GM21786 (cell line): ENCODE data around the gene MCUB.
"Not testable (repeated sequence)": the region's sequence is repeated elsewhere in the genome, so short reads cannot be mapped to it uniquely, and the experiment has no call there.

Experiments used
- ATAC-seq: cut with Tn5 transposase; IDR thresholded peaks from one replicate; pipeline ENCODE4 v1.9.1; 2021; ENCODE audit not compliant: unreplicated experiment

The MCUB gene

DNA sequence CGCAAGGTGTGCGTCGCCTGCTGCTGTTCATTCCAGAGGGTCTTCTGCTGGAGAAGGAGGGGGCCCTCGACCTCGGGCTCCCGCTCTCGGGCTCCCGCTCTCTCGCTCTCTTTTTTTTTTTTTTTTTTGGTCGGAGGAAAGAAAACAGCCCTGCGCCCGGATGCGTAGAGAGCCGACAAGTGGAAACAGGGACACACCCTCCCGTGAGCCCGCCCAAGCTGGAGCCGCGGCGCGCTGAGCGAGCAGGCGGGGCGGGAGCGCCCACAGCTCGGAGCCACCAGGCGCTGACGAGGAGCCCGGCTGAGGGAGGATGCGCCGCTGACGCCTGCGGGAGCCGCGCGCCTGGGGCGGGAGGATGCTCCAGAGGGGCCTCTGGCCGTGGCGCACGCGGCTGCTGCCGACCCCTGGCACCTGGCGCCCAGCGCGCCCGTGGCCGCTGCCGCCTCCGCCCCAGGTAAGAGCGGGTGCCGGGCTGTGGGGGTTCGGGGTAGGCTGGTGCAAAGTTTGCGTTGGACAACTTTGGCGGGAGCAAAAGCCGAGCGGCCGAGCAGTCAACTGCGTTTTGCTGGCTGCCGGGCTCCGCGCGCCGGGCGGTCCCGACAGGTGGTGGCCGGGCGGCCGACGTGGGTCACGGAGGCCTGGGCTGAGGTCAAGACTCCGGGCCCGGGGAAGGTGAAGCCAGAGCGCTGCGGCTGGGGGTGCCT is at the start of gene MCUB:
Gene MCUB (plus strand): TSS at position 264 of the 704 bp plus-strand sequence. CDS start 92 bp downstream, at position 356.
- peak; percentile 88 for ATAC-seq

DNA sequence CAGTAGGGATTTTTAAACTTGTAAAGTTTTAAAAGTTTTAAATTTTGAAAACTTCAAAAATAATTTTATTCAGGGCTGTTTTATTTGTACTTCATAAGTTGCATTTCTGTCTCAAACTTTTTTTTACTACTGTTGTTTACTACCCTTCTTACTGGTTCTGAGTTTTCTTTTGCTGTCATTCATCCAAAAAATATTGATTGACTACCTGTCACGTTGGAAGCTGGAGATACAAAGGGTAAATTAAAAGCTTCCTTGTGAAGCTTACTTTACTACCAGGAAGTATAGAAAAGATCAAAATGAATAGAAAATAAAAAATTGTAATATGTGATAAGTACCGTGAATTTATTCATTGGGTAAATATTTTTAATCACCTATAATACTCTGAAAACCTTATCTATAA is 49.4 kb upstream of the MCUB start:
- no peak for ATAC-seq

DNA sequence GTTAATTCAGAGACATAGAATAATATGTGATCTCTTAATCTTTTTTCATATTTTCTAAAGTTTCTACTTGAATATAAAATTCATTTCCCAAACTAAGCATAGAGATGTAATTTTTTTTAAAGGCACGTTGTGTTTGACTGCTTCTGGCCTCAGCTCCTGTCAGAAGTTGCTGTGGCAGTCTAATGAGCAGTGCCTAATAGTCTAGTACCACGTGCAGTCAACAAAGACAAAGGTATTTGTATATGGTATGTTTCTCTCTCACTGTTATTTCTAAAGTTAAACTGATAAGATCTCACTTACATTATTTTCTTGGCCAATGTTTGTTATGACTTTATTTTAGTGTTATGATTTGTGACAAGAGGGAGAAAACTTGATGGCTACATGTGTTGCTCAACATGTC is 48.6 kb upstream of the MCUB start:
- no peak for ATAC-seq

- not testable (repeated sequence) for ATAC-seq
These were observed 46.7 kb upstream of the MCUB start for GRCh38 chr4:109513368-109513767.

DNA sequence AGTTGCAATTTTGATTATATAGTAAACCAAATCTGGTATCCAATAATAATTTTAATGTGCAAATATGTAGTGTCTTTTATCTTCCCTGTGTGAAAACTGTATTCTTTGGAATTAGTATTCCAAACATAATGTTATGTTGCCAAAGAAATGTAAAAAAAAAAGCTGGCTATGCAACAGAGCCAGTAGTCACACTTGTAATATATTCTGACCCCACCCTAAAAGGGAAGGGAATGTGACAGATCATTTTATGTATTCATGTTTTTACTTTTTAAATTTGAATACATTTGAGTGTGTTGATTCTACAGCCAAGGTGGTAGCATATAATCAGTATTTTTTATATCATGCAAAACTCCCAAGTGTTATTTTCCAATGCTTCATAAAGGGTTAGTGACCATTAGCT is 27.9 kb upstream of the MCUB start:
- no peak for ATAC-seq

DNA sequence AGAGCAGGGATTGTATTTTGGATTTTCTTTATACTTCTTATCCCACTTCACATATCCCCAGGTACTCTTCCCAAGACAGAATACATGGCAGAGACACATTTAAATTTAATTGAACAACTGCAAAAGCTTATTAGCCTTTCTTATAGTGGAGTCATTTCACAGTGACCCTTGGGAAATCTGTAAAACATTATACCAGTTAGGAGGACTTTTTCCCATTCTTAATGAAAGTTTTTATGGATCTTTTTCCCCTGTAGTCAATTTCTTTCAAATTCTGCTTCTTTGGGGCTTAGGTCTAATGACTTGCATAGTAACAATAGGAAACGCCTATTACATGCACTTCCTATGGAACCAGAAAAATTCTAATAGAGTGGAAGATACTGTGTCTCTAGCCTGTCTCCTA is 14.6 kb upstream of the MCUB start:
- ATAC-seq: no peak

GRCh38 chr4:109547394-109547793 is 12.7 kb upstream of the MCUB start:
- ATAC-seq: no peak

DNA sequence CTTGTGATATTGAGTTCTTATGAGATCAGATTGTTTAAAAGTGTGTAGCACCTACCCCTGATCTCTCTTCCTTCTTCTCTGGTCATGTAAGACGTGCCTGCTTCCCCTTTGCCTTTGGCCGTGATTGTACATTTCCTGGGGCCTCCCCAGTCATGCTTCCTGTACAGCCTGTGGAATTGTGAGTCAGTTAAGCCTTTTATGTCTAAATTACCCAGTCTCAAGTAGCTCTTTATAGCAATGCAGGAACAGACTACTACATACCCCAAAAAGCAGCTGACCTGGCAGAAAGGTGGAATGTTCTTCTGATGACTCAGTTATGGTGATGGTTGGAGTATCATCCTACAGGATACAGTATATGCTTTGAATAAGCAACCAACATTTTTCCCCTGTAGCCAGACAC is 11.4 kb upstream of the MCUB start:
- no peak for ATAC-seq

DNA sequence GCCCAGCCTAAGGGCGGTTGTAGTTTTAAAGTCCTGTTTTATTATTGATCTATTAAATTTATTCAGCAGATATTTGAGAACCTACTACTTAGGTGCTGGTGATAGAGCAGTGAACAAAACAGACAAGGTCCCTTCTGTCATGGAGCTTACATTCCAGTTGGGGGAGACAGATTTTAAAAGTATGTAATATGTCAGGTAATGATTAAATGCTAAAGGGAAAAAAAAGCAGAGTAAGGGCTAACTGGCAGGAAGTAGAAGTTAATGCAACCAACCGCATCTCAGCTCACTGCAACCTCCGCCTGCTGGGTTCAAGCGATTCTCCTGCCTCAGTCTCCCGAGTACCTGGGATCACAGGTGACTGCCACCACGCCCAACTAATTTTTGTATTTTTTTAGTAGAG is 7.8 kb upstream of the MCUB start:
- ATAC-seq: no peak

DNA sequence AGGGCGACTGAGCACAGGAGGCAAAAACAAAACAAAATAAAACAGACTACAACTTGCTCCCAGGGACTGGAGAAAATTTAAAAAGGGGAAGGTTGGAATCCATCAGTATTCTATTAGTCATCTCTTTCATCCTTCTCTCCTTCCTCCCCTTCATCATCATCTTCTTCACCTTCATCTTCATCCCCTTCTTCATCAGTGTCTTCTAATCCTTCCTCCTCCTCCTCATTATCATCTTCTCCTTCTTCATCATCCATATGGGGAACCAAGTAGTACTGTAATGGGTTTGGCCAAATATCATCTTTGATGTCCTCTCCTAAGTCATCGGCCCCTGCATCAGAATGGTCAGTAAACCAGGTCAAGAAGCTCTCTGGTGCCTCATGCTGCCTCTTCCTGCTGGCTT is 6.9 kb upstream of the MCUB start:
- no peak for ATAC-seq

- no peak for ATAC-seq
These were observed 5.1 kb upstream of the MCUB start for GRCh38 chr4:109554971-109555370.

DNA sequence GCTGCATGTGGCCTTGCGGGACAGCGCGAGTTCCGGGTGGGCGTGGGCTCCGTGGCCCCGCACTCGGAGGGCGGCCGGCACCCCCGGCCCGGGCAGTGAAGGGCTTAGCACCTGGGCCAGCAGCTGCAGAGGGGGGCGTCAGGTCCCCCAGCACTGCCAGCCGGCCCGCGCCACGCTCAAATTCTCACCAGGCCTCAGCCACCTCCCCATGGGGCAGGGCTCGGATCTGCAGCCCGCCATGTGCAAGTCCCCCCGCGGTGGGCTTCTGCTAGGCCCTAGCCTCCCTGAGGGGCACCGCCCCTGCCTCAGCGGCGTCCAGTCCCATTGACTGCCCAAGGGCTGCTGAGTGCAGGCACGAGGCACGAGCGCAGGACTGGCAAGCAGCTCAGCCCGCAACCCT is 2.6 kb upstream of the MCUB start:
- no peak for ATAC-seq

DNA sequence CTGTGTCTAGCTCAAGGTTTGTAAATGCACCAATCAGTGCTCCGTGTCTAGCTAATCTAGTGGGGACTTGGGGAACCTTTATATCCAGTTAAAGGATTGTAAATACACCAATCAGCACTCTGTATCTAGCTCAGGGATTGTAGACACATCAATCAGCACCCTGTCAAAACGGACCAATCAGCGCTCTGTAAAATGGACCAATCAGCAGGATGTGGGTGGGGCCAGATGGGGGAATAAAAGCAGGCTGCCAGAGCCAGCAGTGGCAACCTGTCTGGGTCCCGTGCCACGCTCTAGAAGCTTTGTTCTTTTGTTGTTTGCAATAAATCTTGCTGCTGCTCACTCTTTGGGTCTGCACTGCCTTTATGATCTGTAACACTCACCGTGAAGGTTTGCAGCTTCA is 2.0 kb upstream of the MCUB start:
- not testable (repeated sequence) for ATAC-seq

- ATAC-seq: peak; percentile 18
These were observed 442 bp upstream of the MCUB start for GRCh38 chr4:109559625-109559982.

GRCh38 chr4:109560687-109561461 is 828 bp downstream of the MCUB start:
- peak; percentile 69 for ATAC-seq

DNA sequence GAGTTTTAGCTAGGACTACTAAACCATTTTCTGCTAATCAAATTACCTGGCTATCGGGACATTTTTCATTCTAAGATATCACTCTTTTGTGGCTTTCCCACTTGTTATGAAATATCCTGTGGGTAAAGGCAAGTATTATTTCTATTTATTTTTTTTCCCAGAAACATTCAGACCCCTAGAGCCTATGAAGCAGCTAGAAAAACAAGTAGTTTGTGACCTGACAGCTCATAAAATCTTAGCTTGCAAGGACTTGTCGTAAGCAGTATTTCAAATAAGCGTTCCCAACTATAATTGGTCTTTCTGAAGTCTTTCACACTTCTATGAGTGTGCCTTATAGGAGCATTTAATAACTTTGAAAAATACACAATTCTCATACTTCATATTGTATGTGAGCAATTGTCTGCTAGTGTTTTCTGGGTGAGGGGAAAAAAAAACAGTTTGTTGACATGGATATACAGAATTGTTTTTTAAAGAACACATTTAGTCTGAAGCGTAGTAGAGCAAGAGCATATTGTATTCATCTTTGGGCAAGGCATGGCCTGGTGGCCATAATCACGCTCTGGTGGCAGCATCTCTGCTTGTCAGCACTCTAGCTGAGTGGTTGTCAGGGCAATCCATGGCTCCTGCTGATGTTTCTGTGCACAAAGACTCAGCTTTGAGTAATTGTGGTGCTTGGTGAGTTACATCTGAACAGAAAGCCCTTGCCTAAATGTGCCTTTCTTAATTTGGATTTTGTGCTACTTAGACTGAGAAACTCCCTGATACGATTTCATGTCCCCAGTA is 2.6 kb downstream of the MCUB start:
- no peak for ATAC-seq

DNA sequence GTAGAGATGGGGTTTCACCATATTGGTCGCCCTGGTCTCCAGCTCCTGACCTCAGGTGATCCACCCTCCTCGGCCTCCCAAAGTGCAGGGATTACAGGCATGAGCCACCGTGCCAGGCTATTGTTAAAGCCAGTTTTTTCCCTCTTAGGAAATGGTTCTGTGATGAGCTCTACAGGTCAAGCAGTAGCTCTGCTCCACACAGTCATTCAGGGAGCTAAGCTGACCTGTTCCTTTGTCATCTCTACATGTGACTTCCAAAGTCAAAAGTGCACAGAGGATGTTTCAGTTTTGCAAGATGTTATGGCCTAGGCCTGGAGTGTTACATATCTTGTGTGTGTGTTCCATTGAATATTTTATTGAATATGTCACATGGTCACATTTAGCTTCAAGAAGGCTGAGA is 11.4 kb downstream of the MCUB start:
- ATAC-seq: no peak

DNA sequence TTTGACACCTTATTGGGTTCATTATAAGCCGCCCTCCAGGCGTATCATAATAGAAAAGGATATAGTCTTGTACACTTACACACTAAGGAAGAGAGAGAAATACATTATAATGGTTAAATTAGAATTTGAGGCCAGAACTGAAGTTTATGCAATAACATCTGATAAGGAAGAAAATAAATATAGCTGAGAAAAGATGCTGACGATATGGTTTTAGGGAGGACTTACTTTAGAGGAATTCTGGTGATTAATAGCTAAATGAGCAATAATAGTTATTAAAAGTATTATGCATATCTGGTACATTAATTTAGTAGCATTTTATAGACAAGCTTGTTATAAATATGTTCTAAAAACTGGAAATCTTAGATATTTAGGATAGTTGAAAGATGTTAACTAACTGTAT is 12.1 kb downstream of the MCUB start:
- no peak for ATAC-seq

- no peak for ATAC-seq
These were observed 14.4 kb downstream of the MCUB start for GRCh38 chr4:109574443-109574850.

DNA sequence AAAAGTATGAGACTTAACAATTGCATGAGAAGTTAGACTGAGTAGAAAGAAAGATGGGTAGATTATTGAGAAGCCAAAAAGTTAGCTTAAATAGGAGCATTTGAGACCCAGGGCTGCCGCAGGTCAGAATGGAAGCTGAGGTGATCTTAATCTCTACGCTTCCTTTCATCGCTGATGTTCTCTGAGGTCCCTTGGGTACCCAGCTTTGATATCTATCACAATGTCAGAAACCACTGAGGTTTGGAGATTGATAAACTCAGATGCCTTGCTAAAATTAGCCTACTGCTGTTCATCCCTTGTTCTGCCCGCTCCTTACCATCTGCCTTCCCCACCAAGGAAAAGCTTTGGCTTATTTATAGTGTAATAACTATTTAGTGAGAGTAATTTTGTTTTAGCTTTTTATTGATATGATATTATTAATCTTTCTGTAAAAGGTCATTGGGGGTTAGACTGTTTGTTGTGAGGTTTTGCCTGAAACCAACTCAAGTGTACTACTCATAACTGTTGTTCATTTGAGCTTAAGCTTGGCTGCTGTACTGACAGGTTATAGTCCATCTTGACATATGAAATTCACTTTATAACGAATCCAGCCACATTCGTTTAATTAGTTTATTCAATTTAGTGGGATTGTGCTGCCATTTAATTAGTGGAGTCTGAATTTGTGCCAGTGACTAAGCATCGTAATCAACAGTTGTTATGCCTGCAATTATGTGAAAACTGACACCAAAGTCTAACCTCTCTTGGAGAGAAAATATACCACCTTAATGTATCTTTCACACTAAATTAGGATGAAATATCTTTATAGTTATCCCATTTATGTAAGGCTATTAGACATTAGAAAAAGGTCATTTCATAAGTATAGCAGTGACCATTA is 15.1 kb downstream of the MCUB start:
- no peak for ATAC-seq

GRCh38 chr4:109576462-109576861 is 16.4 kb downstream of the MCUB start:
- ATAC-seq: no peak
